Nephron (organoid): ENCODE data around the gene RAPGEF6.
"Not testable (repeated sequence)": the region's sequence is repeated elsewhere in the genome, so short reads cannot be mapped to it uniquely, and the experiment has no call there.

Experiments
- H3K27ac Mint-ChIP-seq, 3 experiments: 2 replicates each; pipeline ENCODE4 v1.8.0; 2020; ENCODE audit warnings: mixed read lengths in 3 of 3, mild to moderate bottlenecking in 2 of 3, moderate library complexity in 1 of 3
- H3K27me3 Mint-ChIP-seq: 2 replicates; pipeline ENCODE4 v1.8.0; 2021; ENCODE audit warnings: low read depth, mild to moderate bottlenecking, moderate library complexity, mixed read lengths
- H3K36me3 Mint-ChIP-seq: 2 replicates; pipeline ENCODE4 v1.8.0; 2020; ENCODE audit warnings: low read depth, mixed read lengths
- H3K4me1 Mint-ChIP-seq: 2 replicates; pipeline ENCODE4 v1.8.0; 2020; ENCODE audit warnings: mixed read lengths
- H3K4me3 Mint-ChIP-seq, 3 experiments: 2 replicates each; pipeline ENCODE4 v1.8.0; 2020; ENCODE audit warnings: mild to moderate bottlenecking in 3 of 3, mixed read lengths in 3 of 3, moderate library complexity in 2 of 3
- H3K9me3 Mint-ChIP-seq: 2 replicates; pipeline ENCODE4 v1.8.0; 2020; ENCODE audit warnings: mixed read lengths
- TF ChIP-seq, protein P1 (sequence below), 3 experiments: fragments of 200-600 bp; sonication (generic); IDR thresholded peaks; one replicate each; pipeline ENCODE4 v1.5.0; 2021; ENCODE audit warnings: antibody characterized with exemption in 3 of 3; ENCODE audit not compliant: unreplicated experiment in 3 of 3

The RAPGEF6 gene

GRCh38 chr5:131607903-131608540, 27.0 kb downstream of the RAPGEF6 start:
- Mint-ChIP-seq H3K36me3 (peaks cover 4% of the 10 kb centered on the region), H3K4me1 (peaks cover 25% of the 10 kb centered on the region), H3K27me3 (no peaks in the 10 kb centered on the region), H3K9me3 (no peaks in the 10 kb centered on the region), H3K4me3 (no peak overlapping the region), H3K27ac (no peak overlapping the region)
- TF ChIP-seq, protein P1, sequence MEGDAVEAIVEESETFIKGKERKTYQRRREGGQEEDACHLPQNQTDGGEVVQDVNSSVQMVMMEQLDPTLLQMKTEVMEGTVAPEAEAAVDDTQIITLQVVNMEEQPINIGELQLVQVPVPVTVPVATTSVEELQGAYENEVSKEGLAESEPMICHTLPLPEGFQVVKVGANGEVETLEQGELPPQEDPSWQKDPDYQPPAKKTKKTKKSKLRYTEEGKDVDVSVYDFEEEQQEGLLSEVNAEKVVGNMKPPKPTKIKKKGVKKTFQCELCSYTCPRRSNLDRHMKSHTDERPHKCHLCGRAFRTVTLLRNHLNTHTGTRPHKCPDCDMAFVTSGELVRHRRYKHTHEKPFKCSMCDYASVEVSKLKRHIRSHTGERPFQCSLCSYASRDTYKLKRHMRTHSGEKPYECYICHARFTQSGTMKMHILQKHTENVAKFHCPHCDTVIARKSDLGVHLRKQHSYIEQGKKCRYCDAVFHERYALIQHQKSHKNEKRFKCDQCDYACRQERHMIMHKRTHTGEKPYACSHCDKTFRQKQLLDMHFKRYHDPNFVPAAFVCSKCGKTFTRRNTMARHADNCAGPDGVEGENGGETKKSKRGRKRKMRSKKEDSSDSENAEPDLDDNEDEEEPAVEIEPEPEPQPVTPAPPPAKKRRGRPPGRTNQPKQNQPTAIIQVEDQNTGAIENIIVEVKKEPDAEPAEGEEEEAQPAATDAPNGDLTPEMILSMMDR (IDR thresholded peaks at IDR 0.05; ENCODE audit: unreplicated experiment in 3 of 3): no peak

DNA sequence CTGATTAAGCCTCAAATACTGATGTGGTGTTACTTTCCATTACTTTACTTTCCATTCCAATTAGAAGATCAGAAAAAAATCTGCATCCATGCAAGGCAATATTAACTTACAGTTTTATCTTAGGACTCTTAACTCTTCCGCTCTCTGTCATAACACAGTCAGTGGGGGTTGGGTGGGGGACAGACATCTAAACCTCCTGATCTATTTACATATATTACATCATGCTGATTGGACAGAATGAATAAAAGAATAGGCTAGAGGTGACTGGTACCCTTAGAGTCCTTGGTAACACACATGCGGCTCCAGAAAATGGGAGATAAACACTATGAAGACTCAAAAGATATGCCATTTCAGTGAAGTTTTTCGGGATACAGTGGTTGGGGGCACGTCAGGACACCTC, 27.6 kb downstream of the RAPGEF6 start:
- peaks cover 25% of the 10 kb centered on the region for H3K4me1 Mint-ChIP-seq
- no peaks in the 10 kb centered on the region for H3K27me3 Mint-ChIP-seq
- TF ChIP-seq, protein P1 (IDR thresholded peaks at IDR 0.05; ENCODE audit: unreplicated experiment in 3 of 3): no peak
- no peaks in the 10 kb centered on the region for H3K9me3 Mint-ChIP-seq
- H3K4me3 Mint-ChIP-seq: no peak overlapping the region
- no peak overlapping the region for H3K27ac Mint-ChIP-seq
- peaks cover 4% of the 10 kb centered on the region for H3K36me3 Mint-ChIP-seq

DNA sequence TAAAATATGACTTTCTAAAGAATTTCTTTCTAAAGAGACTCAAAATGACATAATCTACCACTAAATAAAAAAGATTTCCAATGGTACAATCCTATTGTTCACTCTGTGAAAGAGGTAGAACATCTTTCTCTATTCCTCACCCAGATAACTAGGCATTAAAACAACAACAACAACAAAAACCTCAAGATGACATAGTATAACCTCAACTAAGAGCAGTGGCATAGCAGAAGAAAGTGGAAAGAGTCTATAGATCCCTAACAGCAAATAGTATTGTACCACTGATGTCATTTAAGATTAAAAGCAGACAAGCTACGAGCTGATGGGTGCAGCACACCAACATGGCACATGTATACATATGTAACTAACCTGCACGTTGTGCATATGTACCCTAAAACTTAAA, 29.9 kb downstream of the RAPGEF6 start:
- H3K27ac Mint-ChIP-seq: no peak overlapping the region
- no peaks in the 10 kb centered on the region for H3K27me3 Mint-ChIP-seq
- TF ChIP-seq, protein P1 (IDR thresholded peaks at IDR 0.05; ENCODE audit: unreplicated experiment in 3 of 3): no peak
- H3K4me1 Mint-ChIP-seq: peaks cover 19% of the 10 kb centered on the region
- no peak overlapping the region for H3K4me3 Mint-ChIP-seq
- H3K36me3 Mint-ChIP-seq: peaks cover 12% of the 10 kb centered on the region
- H3K9me3 Mint-ChIP-seq: no peaks in the 10 kb centered on the region

GRCh38 chr5:131595088-131596033, 39.7 kb downstream of the RAPGEF6 start:
- H3K36me3 Mint-ChIP-seq: peaks cover 46% of the 10 kb centered on the region
- no peak overlapping the region for H3K27ac Mint-ChIP-seq
- H3K4me3 Mint-ChIP-seq: no peak overlapping the region
- TF ChIP-seq, protein P1 (IDR thresholded peaks at IDR 0.05; ENCODE audit: unreplicated experiment in 3 of 3): no peak
- H3K9me3 Mint-ChIP-seq: peaks cover 11% of the 10 kb centered on the region
- H3K27me3 Mint-ChIP-seq: no peaks in the 10 kb centered on the region
- no peaks in the 10 kb centered on the region for H3K4me1 Mint-ChIP-seq

- no peaks in the 10 kb centered on the region for H3K4me1 Mint-ChIP-seq
Measured at GRCh38 chr5:131593921-131594320, 41.1 kb downstream of the RAPGEF6 start.

DNA sequence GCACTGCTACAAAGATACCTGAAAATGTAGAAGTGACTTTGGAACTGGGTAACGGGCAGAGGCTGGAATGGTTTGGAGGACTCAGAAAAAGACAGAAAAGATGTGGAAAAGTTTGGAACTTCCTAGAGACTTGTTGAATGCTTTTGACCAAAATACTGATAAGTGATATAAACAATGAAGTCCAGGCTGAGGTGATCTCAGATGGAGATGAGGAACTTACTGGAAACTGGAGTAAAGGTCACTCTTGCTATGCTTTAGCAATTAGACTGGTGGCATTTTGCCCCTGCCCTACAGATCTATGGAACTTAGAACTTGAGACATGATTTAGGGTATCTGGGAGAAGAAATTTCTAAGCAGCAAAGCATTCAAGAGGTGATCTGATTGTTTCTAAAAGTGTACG, 41.6 kb downstream of the RAPGEF6 start:
- peaks cover 11% of the 10 kb centered on the region for H3K9me3 Mint-ChIP-seq
- not testable (repeated sequence) for H3K4me1 Mint-ChIP-seq, H3K27me3 Mint-ChIP-seq, H3K4me3 Mint-ChIP-seq
- H3K27ac Mint-ChIP-seq: peak overlapping the region in 1 of 3 experiments; percentile 13
- H3K36me3 Mint-ChIP-seq: peaks cover 41% of the 10 kb centered on the region

More at GRCh38 chr5:131593921-131594320, 41.1 kb downstream of the RAPGEF6 start:
- Mint-ChIP-seq H3K4me3 (no peak overlapping the region), H3K27me3 (no peaks in the 10 kb centered on the region), H3K36me3 (peaks cover 46% of the 10 kb centered on the region), H3K27ac (peak overlapping the region in 1 of 3 experiments; percentile 13), H3K9me3 (peaks cover 11% of the 10 kb centered on the region)
- TF ChIP-seq, protein P1 (IDR thresholded peaks at IDR 0.05; ENCODE audit: unreplicated experiment in 3 of 3): no peak
